ENCODE data around the gene CLCN7.
"Not testable (repeated sequence)": the region's sequence is repeated elsewhere in the genome, so short reads cannot be mapped to it uniquely, and the experiment has no call there.

Gene CLCN7

DNA sequence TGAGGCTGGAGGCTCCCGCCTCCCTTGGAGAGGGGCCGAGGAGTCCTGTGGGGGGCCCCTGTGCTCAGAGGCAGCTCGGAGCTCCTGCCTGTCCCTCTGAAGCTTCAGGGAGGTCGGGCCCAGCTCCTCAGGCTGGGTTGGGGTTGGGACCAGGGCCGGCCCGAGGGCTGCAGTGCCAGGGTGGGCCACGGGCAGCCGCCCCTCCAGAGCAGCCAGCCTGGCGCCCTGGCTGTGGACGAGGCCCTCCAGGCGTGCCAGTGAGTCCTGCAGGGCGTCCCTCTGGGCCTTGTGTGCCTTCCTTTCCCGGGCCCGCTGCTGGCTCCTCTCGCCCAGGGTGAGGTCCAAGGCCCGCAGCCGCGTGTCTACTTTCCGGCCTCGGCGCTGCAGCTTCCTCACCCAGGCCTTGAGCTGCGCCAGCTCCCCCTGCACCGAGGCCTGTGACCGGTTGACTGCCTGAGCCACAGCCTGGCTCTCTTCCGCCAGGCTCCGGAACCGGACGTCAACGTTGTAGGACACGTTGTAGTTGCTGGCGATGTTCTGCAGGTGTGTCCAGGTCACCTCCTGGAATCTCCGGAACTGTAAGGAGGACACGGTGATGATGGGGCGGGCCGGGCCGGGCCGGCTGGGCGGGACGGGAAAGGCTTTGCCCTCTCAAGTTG is 12.7 kb upstream of the CLCN7 start:
- no peak overlapping the region for H3K27ac ChIP-seq (ENCODE audit: low read depth, low read length)
- H3K4me1 ChIP-seq (ENCODE audit: control insufficient read depth in 5 of 5, insufficient read depth in 5 of 5, low read length in 5 of 5), result peaks cover 0 to 3% (median 3%) of the 10 kb centered on the region in 5 donors
- H3K9ac ChIP-seq (ENCODE audit: low read length in 5 of 5), result no peak overlapping the region
- H3K27me3 ChIP-seq (ENCODE audit: control insufficient read depth in 5 of 5, insufficient read depth in 4 of 5, low read length in 5 of 5), result peaks cover 0 to 8% (median 0%) of the 10 kb centered on the region in 5 donors
- H3K36me3 ChIP-seq (ENCODE audit: control insufficient read depth in 5 of 5, insufficient read depth in 5 of 5, low read length in 5 of 5), result no peaks in the 10 kb centered on the region
- H3K9me3 ChIP-seq (ENCODE audit: control insufficient read depth in 5 of 5, low read length in 5 of 5), result no peaks in the 10 kb centered on the region
- no peak overlapping the region for H3K4me3 ChIP-seq (ENCODE audit: low read depth in 1 of 5, low read length in 5 of 5)

GRCh38 chr16:1486551-1487390 is 11.9 kb upstream of the CLCN7 start:
- no peaks in the 10 kb centered on the region for H3K36me3 ChIP-seq (ENCODE audit: control insufficient read depth in 5 of 5, insufficient read depth in 5 of 5, low read length in 5 of 5)
- H3K4me1 ChIP-seq (ENCODE audit: control insufficient read depth in 5 of 5, insufficient read depth in 5 of 5, low read length in 5 of 5), result no peaks in the 10 kb centered on the region
- no peak overlapping the region for H3K9ac ChIP-seq (ENCODE audit: low read length in 5 of 5)
- H3K9me3 ChIP-seq (ENCODE audit: control insufficient read depth in 5 of 5, low read length in 5 of 5), result no peaks in the 10 kb centered on the region
- H3K4me3 ChIP-seq (ENCODE audit: low read depth in 1 of 5, low read length in 5 of 5), result no peak overlapping the region
- H3K27me3 ChIP-seq (ENCODE audit: control insufficient read depth in 5 of 5, insufficient read depth in 4 of 5, low read length in 5 of 5), result peaks cover 0 to 8% (median 0%) of the 10 kb centered on the region in 5 donors
- H3K27ac ChIP-seq (ENCODE audit: low read depth, low read length), result no peak overlapping the region

GRCh38 chr16:1485847-1486496 is 11.1 kb upstream of the CLCN7 start:
- Histone ChIP-seq H3K27me3 (ENCODE audit: control insufficient read depth in 5 of 5, insufficient read depth in 4 of 5, low read length in 5 of 5) (peaks cover 0 to 8% (median 0%) of the 10 kb centered on the region in 5 donors), H3K4me1 (ENCODE audit: control insufficient read depth in 5 of 5, insufficient read depth in 5 of 5, low read length in 5 of 5) (no peaks in the 10 kb centered on the region), H3K9ac (ENCODE audit: low read length in 5 of 5) (no peak overlapping the region), H3K36me3 (ENCODE audit: control insufficient read depth in 5 of 5, insufficient read depth in 5 of 5, low read length in 5 of 5) (no peaks in the 10 kb centered on the region), H3K9me3 (ENCODE audit: control insufficient read depth in 5 of 5, low read length in 5 of 5) (peaks cover 0 to 2% (median 0%) of the 10 kb centered on the region in 5 donors), H3K27ac (ENCODE audit: low read depth, low read length) (no peak overlapping the region), H3K4me3 (ENCODE audit: low read depth in 1 of 5, low read length in 5 of 5) (no peak overlapping the region)

GRCh38 chr16:1481906-1482835 is 7.3 kb upstream of the CLCN7 start:
- Histone ChIP-seq H3K27me3 (ENCODE audit: control insufficient read depth in 5 of 5, insufficient read depth in 4 of 5, low read length in 5 of 5) (peaks cover 0 to 4% (median 0%) of the 10 kb centered on the region in 5 donors), H3K4me3 (ENCODE audit: low read depth in 1 of 5, low read length in 5 of 5) (no peak overlapping the region), H3K27ac (ENCODE audit: low read depth, low read length) (no peak overlapping the region), H3K36me3 (ENCODE audit: control insufficient read depth in 5 of 5, insufficient read depth in 5 of 5, low read length in 5 of 5) (no peaks in the 10 kb centered on the region), H3K9me3 (ENCODE audit: control insufficient read depth in 5 of 5, low read length in 5 of 5) (peaks cover 0 to 2% (median 0%) of the 10 kb centered on the region in 5 donors), H3K4me1 (ENCODE audit: control insufficient read depth in 5 of 5, insufficient read depth in 5 of 5, low read length in 5 of 5) (no peaks in the 10 kb centered on the region), H3K9ac (ENCODE audit: low read length in 5 of 5) (no peak overlapping the region)

DNA sequence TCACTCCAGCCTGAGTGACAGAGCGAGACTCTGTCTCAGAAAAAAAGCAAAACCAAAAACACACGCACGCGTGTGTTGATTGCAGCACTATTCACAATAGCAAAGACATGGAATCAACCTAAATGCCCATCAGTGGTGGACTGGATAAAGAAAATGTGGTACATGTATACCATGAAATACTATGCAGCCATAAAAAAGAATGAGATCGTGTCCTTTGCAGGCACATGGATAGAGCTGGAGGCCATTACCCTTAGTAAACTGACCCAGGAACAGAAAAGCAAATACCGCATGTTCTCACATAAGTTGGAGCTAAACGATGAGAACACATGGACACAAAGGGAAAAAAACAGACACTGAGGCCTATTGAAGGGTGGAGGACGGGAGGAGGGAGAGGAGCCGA is 4.1 kb upstream of the CLCN7 start:
- H3K4me3 ChIP-seq (ENCODE audit: low read depth in 1 of 5, low read length in 5 of 5), result not testable (repeated sequence)

DNA sequence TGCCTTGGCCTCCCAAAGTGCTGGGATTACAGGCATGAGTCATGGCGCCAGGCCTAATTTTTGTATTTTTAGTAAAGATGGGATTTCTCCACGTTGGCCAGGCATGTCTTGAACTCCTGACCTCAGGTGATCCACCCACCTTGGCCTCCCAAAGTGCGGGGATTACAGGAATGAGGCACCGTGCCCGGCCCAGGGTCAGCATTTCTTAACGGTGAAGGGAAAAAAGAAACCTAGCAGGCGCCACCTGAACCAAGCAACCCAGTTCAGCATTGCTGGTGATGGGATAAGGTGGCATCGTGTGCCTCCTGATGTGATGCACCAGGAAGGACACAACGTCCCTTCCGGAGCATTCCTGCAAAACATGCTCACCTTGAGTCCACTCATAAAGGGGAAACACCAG is 2.2 kb upstream of the CLCN7 start:
- Histone ChIP-seq H3K4me3 (ENCODE audit: low read depth in 1 of 5, low read length in 5 of 5) (no peak overlapping the region), H3K4me1 (ENCODE audit: control insufficient read depth in 5 of 5, insufficient read depth in 5 of 5, low read length in 5 of 5) (peaks cover 4 to 30% (median 24%) of the 10 kb centered on the region in 5 donors), H3K27me3 (ENCODE audit: control insufficient read depth in 5 of 5, insufficient read depth in 4 of 5, low read length in 5 of 5) (no peaks in the 10 kb centered on the region), H3K27ac (ENCODE audit: low read depth, low read length) (no peak overlapping the region), H3K9me3 (ENCODE audit: control insufficient read depth in 5 of 5, low read length in 5 of 5) (peaks cover 0 to 2% (median 0%) of the 10 kb centered on the region in 5 donors), H3K36me3 (ENCODE audit: control insufficient read depth in 5 of 5, insufficient read depth in 5 of 5, low read length in 5 of 5) (no peaks in the 10 kb centered on the region), H3K9ac (ENCODE audit: low read length in 5 of 5) (no peak overlapping the region)

More for the DNA sequence above, 4.1 kb upstream of the CLCN7 start:
- not testable (repeated sequence) for H3K36me3 ChIP-seq (ENCODE audit: control insufficient read depth in 5 of 5, insufficient read depth in 5 of 5, low read length in 5 of 5); H3K9me3 ChIP-seq (ENCODE audit: control insufficient read depth in 5 of 5, low read length in 5 of 5); H3K9ac ChIP-seq (ENCODE audit: low read length in 5 of 5); H3K27me3 ChIP-seq (ENCODE audit: control insufficient read depth in 5 of 5, insufficient read depth in 4 of 5, low read length in 5 of 5); H3K27ac ChIP-seq (ENCODE audit: low read depth, low read length)
- H3K4me1 ChIP-seq (ENCODE audit: control insufficient read depth in 5 of 5, insufficient read depth in 5 of 5, low read length in 5 of 5), result peaks cover 4 to 16% (median 15%) of the 10 kb centered on the region in 5 donors

GRCh38 chr16:1475552-1476114 is 805 bp upstream of the CLCN7 start:
- H3K4me1 ChIP-seq (ENCODE audit: control insufficient read depth in 5 of 5, insufficient read depth in 5 of 5, low read length in 5 of 5), result peaks cover 7 to 44% (median 30%) of the 10 kb centered on the region in 5 donors
- H3K9ac ChIP-seq (ENCODE audit: low read length in 5 of 5), result peak overlapping the region; percentile 56 to 97 (median 96)
- H3K27ac ChIP-seq (ENCODE audit: low read depth, low read length), result peak overlapping the region; percentile 82

GRCh38 chr16:1474082-1474795 is 589 bp downstream of the CLCN7 start:
- no peaks in the 10 kb centered on the region for H3K9me3 ChIP-seq (ENCODE audit: control insufficient read depth in 5 of 5, low read length in 5 of 5)
- H3K9ac ChIP-seq (ENCODE audit: low read length in 5 of 5), result peak overlapping the region; percentile 71 to 97 (median 77)
- peak overlapping the region; percentile 82 for H3K27ac ChIP-seq (ENCODE audit: low read depth, low read length)
- no peaks in the 10 kb centered on the region for H3K36me3 ChIP-seq (ENCODE audit: control insufficient read depth in 5 of 5, insufficient read depth in 5 of 5, low read length in 5 of 5)
- peak overlapping the region; percentile 72 to 85 (median 74) for H3K4me3 ChIP-seq (ENCODE audit: low read depth in 1 of 5, low read length in 5 of 5)
- no peaks in the 10 kb centered on the region for H3K27me3 ChIP-seq (ENCODE audit: control insufficient read depth in 5 of 5, insufficient read depth in 4 of 5, low read length in 5 of 5)
- H3K4me1 ChIP-seq (ENCODE audit: control insufficient read depth in 5 of 5, insufficient read depth in 5 of 5, low read length in 5 of 5), result peaks cover 7 to 57% (median 40%) of the 10 kb centered on the region in 5 donors

More at GRCh38 chr16:1475552-1476114, 805 bp upstream of the CLCN7 start:
- Histone ChIP-seq H3K27me3 (ENCODE audit: control insufficient read depth in 5 of 5, insufficient read depth in 4 of 5, low read length in 5 of 5) (no peaks in the 10 kb centered on the region), H3K36me3 (ENCODE audit: control insufficient read depth in 5 of 5, insufficient read depth in 5 of 5, low read length in 5 of 5) (no peaks in the 10 kb centered on the region), H3K9me3 (ENCODE audit: control insufficient read depth in 5 of 5, low read length in 5 of 5) (no peaks in the 10 kb centered on the region), H3K4me3 (ENCODE audit: low read depth in 1 of 5, low read length in 5 of 5) (peak overlapping the region; percentile 72 to 85 (median 74))
